HepG2 (cell line): ENCODE measurements around the gene LSM2. TPM values are rescaled to one million over a fixed set of nuclear protein-coding genes. Genes with fewer than 3 reads are reported as not detected.

Source experiments
- AFF4 ChIP-seq: sonication (generic); formaldehyde crosslinking; IDR thresholded peaks from 2 replicates; pipeline ENCODE4 v1.4.0; 2020; ENCODE audit warnings: missing genetic modification reagents
- ATF2 ChIP-seq: sonication (generic); formaldehyde crosslinking; IDR thresholded peaks from 2 replicates; pipeline ENCODE4 v1.4.0; 2020; ENCODE audit warnings: missing genetic modification reagents
- ATM ChIP-seq: fragments of 450-650 bp; IDR thresholded peaks from 2 replicates; pipeline ENCODE4 v1.7.1; 2017; ENCODE audit warnings: mild to moderate bottlenecking, borderline replicate concordance
- FUBP1 ChIP-seq: sonication (generic); formaldehyde crosslinking; IDR thresholded peaks from 2 replicates; pipeline ENCODE4 v1.5.1; 2020; ENCODE audit warnings: missing genetic modification reagents, mild to moderate bottlenecking, borderline replicate concordance
- ISL2 ChIP-seq: sonication (generic); formaldehyde crosslinking; IDR thresholded peaks from 2 replicates; pipeline ENCODE4 v1.5.0; 2020; ENCODE audit warnings: missing genetic modification reagents
- KDM6A ChIP-seq: IDR thresholded peaks from 2 replicates; pipeline ENCODE4 v1.6.1; 2016; ENCODE audit warnings: low read depth
- KLF11 ChIP-seq: IDR thresholded peaks from 2 replicates; pipeline ENCODE4 v1.6.1; 2016; ENCODE audit warnings: missing compliant biosample characterization
- SMARCC2 ChIP-seq: fragments of 450-650 bp; IDR thresholded peaks from 2 replicates; pipeline ENCODE4 v1.6.1; 2017; ENCODE audit warnings: antibody characterized with exemption, mild to moderate bottlenecking
- SRSF4 ChIP-seq: fragments of 200-400 bp; formaldehyde crosslinking; IDR thresholded peaks from one replicate; pipeline ENCODE4 v1.6.1; 2018; ENCODE audit warnings: mild to moderate bottlenecking, low read depth, low read length, moderate library complexity; ENCODE audit not compliant: poor library complexity, severe bottlenecking
- THAP7 ChIP-seq: sonication (generic); formaldehyde crosslinking; IDR thresholded peaks from 2 replicates; pipeline ENCODE4 v1.8.1; 2023; ENCODE audit warnings: mild to moderate bottlenecking, missing genetic modification reagents
- TRIM24 ChIP-seq: sonication (generic); formaldehyde crosslinking; IDR thresholded peaks from 2 replicates; pipeline ENCODE4 v1.8.0; 2022; ENCODE audit warnings: mild to moderate bottlenecking, missing genetic modification reagents
- ZKSCAN8 ChIP-seq: IDR thresholded peaks from 2 replicates; pipeline ENCODE4 v1.6.1; 2016; ENCODE audit warnings: borderline replicate concordance, missing genetic modification reagents, missing compliant biosample characterization
- ZNF30 ChIP-seq: sonication (generic); formaldehyde crosslinking; IDR thresholded peaks from 2 replicates; pipeline ENCODE4 v1.5.0; 2020; ENCODE audit warnings: mild to moderate bottlenecking, missing genetic modification reagents
- ZNF383 ChIP-seq: sonication (generic); formaldehyde crosslinking; IDR thresholded peaks from 2 replicates; pipeline ENCODE4 v1.4.0; 2020; ENCODE audit warnings: missing genetic modification reagents, mild to moderate bottlenecking, borderline replicate concordance
- ZNF547 ChIP-seq: sonication (generic); formaldehyde crosslinking; IDR thresholded peaks from 2 replicates; pipeline ENCODE4 v1.5.1; 2020; ENCODE audit warnings: mild to moderate bottlenecking, missing genetic modification reagents
- ZNF616 ChIP-seq: sonication (generic); formaldehyde crosslinking; IDR thresholded peaks from 2 replicates; pipeline ENCODE4 v1.5.0; 2020; ENCODE audit warnings: low read depth, mild to moderate bottlenecking, missing genetic modification reagents
- ZNF724P ChIP-seq: sonication (generic); formaldehyde crosslinking; IDR thresholded peaks from 2 replicates; pipeline ENCODE4 v1.8.0; 2022; ENCODE audit warnings: missing genetic modification reagents, borderline replicate concordance
- polyA plus RNA-seq, 8 experiments: library from polyadenylated mRNA; depleted of rRNA in 3 of 8; stranded (reverse) in 7 of 8; unstranded in 1 of 8; fragments of >200 nt; fragmentation: Illumina TruSeq in 4 of 8; extraction: Trizol in 4 of 8; gene quantifications; 2 replicates each; pipeline versions ENCODE4 v1.2.1 to v1.2.3, GENCODE V29; 2011 to 2016; ENCODE audit warnings: low read depth in 4 of 8, missing spikeins in 1 of 8, mixed read lengths in 1 of 8; ENCODE audit not compliant: insufficient read depth in 1 of 8
- total RNA-seq, 5 experiments: library from RNA; depleted of rRNA; stranded (reverse); fragments of >200 nt; fragmentation: Illumina TruSeq; extraction: Trizol; gene quantifications; 2 replicates each; pipeline ENCODE4 v1.2.3, GENCODE V29; 2016; ENCODE audit warnings: low read depth in 1 of 5
- TF ChIP-seq, protein P1 (sequence below): sonication (generic); formaldehyde crosslinking; IDR thresholded peaks from 2 replicates; pipeline ENCODE4 v1.4.0; 2020; ENCODE audit warnings: missing genetic modification reagents, mild to moderate bottlenecking, borderline replicate concordance

LSM2 gene
- total and polyA plus RNA-seq, 2 of the 13 experiments (the other 11 are each of a cell fraction or from before 2014, with no cell fraction given): 69.4 to 90.5 TPM

DNA sequence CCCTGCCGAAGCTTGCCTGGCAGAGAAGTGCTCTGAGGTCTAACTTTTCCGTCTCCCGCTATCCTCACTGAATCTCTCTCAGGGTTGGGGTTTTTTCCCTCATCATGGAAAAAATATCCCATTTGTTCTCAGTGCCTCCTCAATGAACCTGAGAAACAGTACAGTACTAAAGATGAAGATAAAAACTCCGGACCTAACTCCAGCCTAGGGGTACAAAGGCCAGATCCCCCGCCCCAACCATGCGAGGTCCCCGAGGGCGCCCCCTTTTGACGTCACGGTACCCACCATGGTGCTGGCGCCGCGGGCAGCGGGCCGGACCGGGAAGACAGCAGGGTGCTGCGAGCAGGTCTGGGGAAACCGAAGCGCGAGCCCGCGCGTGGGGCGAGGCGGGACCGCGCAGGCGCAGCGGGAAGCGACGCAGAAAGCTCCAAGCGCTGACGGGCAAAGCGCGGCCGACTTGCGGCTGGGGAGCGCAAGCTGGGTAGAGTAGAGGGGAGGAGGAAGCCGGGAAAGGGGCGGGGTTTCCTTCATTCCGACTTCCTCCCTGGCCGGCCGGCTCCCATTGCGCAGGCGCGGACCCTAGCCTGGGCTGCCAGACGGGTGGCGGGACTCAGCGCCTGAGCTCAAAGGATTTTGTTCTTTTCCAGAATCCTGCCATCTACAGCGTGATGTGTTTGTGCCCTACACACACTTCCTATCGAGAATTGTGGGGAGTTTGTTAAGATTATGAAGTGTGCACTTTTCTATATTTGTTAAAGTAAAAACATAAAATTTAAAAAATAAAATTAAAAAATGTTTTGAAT, at the start of gene LSM2 (continued):
- TF ChIP-seq ZNF383 (peak; percentile 99), ZNF724P (CRISPR knock-in tag) (peak; percentile 94; the same call in 1 of the 2 replicates), ATF2 (peak; percentile 85), KLF11 (CRISPR knock-in tag) (no peak), ZNF547 (CRISPR knock-in tag) (peak; percentile 94), ZNF616 (CRISPR knock-in tag) (peak; percentile 65; the same call in 1 of the 2 replicates), AFF4 (CRISPR knock-in tag) (no peak; the same call in 1 of the 2 replicates), ZKSCAN8 (CRISPR knock-in tag) (peak; percentile 58; the same call in 1 of the 2 replicates), ATM (no peak), TRIM24 (CRISPR knock-in tag) (no peak), SRSF4 (no peak), SMARCC2 (no peak), KDM6A (peak; percentile 29; the same call in 1 of the 2 replicates), THAP7 (CRISPR knock-in tag) (peak; percentile 91; the same call in 1 of the 2 replicates), ISL2 (CRISPR knock-in tag) (peak; percentile 61; the same call in 1 of the 2 replicates), FUBP1 (CRISPR knock-in tag) (peak; percentile 67; the same call in 1 of the 2 replicates), ZNF30 (CRISPR knock-in tag) (no peak; the same call in 1 of the 2 replicates)
- TF ChIP-seq, protein P1, sequence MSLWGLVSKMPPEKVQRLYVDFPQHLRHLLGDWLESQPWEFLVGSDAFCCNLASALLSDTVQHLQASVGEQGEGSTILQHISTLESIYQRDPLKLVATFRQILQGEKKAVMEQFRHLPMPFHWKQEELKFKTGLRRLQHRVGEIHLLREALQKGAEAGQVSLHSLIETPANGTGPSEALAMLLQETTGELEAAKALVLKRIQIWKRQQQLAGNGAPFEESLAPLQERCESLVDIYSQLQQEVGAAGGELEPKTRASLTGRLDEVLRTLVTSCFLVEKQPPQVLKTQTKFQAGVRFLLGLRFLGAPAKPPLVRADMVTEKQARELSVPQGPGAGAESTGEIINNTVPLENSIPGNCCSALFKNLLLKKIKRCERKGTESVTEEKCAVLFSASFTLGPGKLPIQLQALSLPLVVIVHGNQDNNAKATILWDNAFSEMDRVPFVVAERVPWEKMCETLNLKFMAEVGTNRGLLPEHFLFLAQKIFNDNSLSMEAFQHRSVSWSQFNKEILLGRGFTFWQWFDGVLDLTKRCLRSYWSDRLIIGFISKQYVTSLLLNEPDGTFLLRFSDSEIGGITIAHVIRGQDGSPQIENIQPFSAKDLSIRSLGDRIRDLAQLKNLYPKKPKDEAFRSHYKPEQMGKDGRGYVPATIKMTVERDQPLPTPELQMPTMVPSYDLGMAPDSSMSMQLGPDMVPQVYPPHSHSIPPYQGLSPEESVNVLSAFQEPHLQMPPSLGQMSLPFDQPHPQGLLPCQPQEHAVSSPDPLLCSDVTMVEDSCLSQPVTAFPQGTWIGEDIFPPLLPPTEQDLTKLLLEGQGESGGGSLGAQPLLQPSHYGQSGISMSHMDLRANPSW (CRISPR knock-in tag): no peak; the same call in 1 of the 2 replicates
